Esophagus muscularis mucosa (tissue), 3 donors: ENCODE measurements around the gene ABCC10.
"Not testable (repeated sequence)": the region's sequence is repeated elsewhere in the genome, so short reads cannot be mapped to it uniquely, and the experiment has no call there.

Experiments used
- CTCF ChIP-seq, 3 experiments: fragments of 200-600 bp in 2 of 3; fragments of 450-650 bp in 1 of 3; sonication (generic) in 2 of 3; IDR thresholded peaks; one replicate each; pipeline ENCODE4 v1.5.1; 2017 to 2019; ENCODE audit warnings: antibody characterized with exemption in 3 of 3, mild to moderate bottlenecking in 2 of 3, moderate library complexity in 1 of 3
- POLR2AphosphoS5 ChIP-seq, 2 donors: sonication (generic); formaldehyde crosslinking; IDR thresholded peaks; one replicate each; pipeline ENCODE4 v1.6.1; 2017; ENCODE audit warnings: antibody characterized with exemption in 2 of 2

- not testable (repeated sequence) for TF ChIP-seq CTCF, POLR2AphosphoS5 (IDR thresholded peaks at IDR 0.05)
Measured at GRCh38 chr6:43467265-43467664, 39.9 kb downstream of the ABCC10 start.
